IMR-90 (cell line): ENCODE data around the gene WDR3. TPM values are rescaled to one million over a fixed set of nuclear protein-coding genes. Genes with fewer than 3 reads are reported as not detected.

ENCODE experiments used
- ATAC-seq: fragments of 200-7000 bp; cut with Tn5 transposase; 2 replicates; pipeline ENCODE4 v1.9.1; 2020; ENCODE audit warnings: low read depth, mild to moderate bottlenecking, moderate library complexity
- BruUV-seq: library from RNA; stranded (reverse); fragments of 400-500 nt; replicated peaks from 2 replicates; lab custom pipeline; 2021; lab: Mats Ljungman, UMichigan
- CTCF ChIA-PET: fragments of 300-600 bp; formaldehyde crosslinking; extraction: SDS; loops from one replicate; lab custom pipeline; 2021; ENCODE audit warnings: antibody characterized with exemption; lab: Yijun Ruan, JAX
- POLR2A ChIA-PET: fragments of 300-600 bp; sonication (Branson Sonifier 250); formaldehyde crosslinking; loops from one replicate; lab custom pipeline; 2022; ENCODE audit warnings: antibody characterized with exemption; ENCODE audit not compliant: unreplicated experiment; lab: Charles Lee
- DNase-seq: peaks from one replicate; pipeline ENCODE4 v3.0.0; 2013
- H2AFZ ChIP-seq: replicated peaks from 2 replicates; pipeline ENCODE3; 2013; ENCODE audit warnings: low read length, mild to moderate bottlenecking; ENCODE audit not compliant: poor library complexity
- H2AK5ac ChIP-seq: 2 replicates; pipeline ENCODE4 v1.6.1; 2013; ENCODE audit warnings: low read depth, low read length, inconsistent platforms
- H2AK9ac ChIP-seq: replicated peaks from 2 replicates; pipeline ENCODE3; 2013; ENCODE audit warnings: mild to moderate bottlenecking, low read depth, low read length, moderate library complexity; ENCODE audit not compliant: poor library complexity
- H2BK120ac ChIP-seq: 2 replicates; pipeline ENCODE4 v1.6.1; 2013; ENCODE audit warnings: low read depth, low read length, inconsistent platforms
- H2BK15ac ChIP-seq: 3 replicates; pipeline ENCODE4 v1.6.1; 2013; ENCODE audit warnings: low read depth, low read length, inconsistent platforms
- H2BK20ac ChIP-seq: 2 replicates; pipeline ENCODE4 v1.6.1; 2013; ENCODE audit warnings: low read depth, mild to moderate bottlenecking, inconsistent platforms, low read length, moderate library complexity
- H2BK5ac ChIP-seq: 2 replicates; pipeline ENCODE4 v1.6.1; 2013; ENCODE audit warnings: mild to moderate bottlenecking, low read depth, low read length, inconsistent platforms; ENCODE audit not compliant: poor library complexity, severe bottlenecking
- H3K14ac ChIP-seq: replicated peaks from 2 replicates; pipeline ENCODE4 v1.6.1; 2013; ENCODE audit warnings: low read depth, low read length, inconsistent platforms
- H3K18ac ChIP-seq: 2 replicates; pipeline ENCODE4 v1.6.1; 2013; ENCODE audit warnings: low read depth, low read length, control low read depth
- H3K23ac ChIP-seq: 2 replicates; pipeline ENCODE4 v1.6.1; 2013; ENCODE audit warnings: low read depth, low read length, inconsistent platforms
- H3K27ac ChIP-seq: 2 replicates; pipeline ENCODE4 v1.5.1; 2013; ENCODE audit warnings: mild to moderate bottlenecking, control low read depth, low read length; ENCODE audit not compliant: insufficient read depth
- H3K27me3 ChIP-seq: 2 replicates; pipeline ENCODE4 v1.6.1; 2013; ENCODE audit warnings: low read length; ENCODE audit not compliant: control insufficient read depth, insufficient read depth
- H3K36me3 ChIP-seq: 2 replicates; pipeline ENCODE4 v1.6.1; 2013; ENCODE audit warnings: low read length, mixed read lengths; ENCODE audit not compliant: control insufficient read depth, insufficient read depth
- H3K4ac ChIP-seq: 2 replicates; pipeline ENCODE4 v1.6.1; 2013; ENCODE audit warnings: low read depth, low read length, inconsistent platforms
- H3K4me1 ChIP-seq: 2 replicates; pipeline ENCODE4 v1.6.1; 2013; ENCODE audit warnings: low read length, mixed read lengths; ENCODE audit not compliant: control insufficient read depth, insufficient read depth
- H3K4me2 ChIP-seq: 2 replicates; pipeline ENCODE4 v1.6.1; 2013; ENCODE audit warnings: low read depth, mild to moderate bottlenecking, control low read depth, low read length, moderate library complexity
- H3K4me3 ChIP-seq: 2 replicates; pipeline ENCODE4 v1.5.1; 2013; ENCODE audit warnings: low read depth, mild to moderate bottlenecking, control low read depth, low read length, moderate library complexity; ENCODE audit not compliant: insufficient read depth
- H3K56ac ChIP-seq: 2 replicates; pipeline ENCODE4 v1.6.1; 2013; ENCODE audit warnings: low read length, inconsistent platforms; ENCODE audit not compliant: insufficient read depth; ENCODE audit errors: extremely low read depth
- H3K79me1 ChIP-seq, 2 experiments: 2 replicates each; pipeline ENCODE4 v1.6.1; 2013; ENCODE audit warnings: low read length in 2 of 2, inconsistent platforms in 1 of 2, low read depth in 1 of 2
- H3K9ac ChIP-seq: 2 replicates; pipeline ENCODE4 v1.6.1; 2013; ENCODE audit warnings: low read depth, low read length, control low read depth
- H3K9me1 ChIP-seq: 2 replicates; pipeline ENCODE4 v1.6.1; 2013; ENCODE audit warnings: low read length, inconsistent platforms; ENCODE audit not compliant: insufficient read depth
- H3K9me3 ChIP-seq: 2 replicates; pipeline ENCODE4 v1.6.1; 2013; ENCODE audit warnings: low read length; ENCODE audit not compliant: control insufficient read depth, insufficient read depth
- H4K20me1 ChIP-seq: 2 replicates; pipeline ENCODE4 v1.6.1; 2013; ENCODE audit warnings: low read length, inconsistent platforms; ENCODE audit not compliant: insufficient read depth
- H4K5ac ChIP-seq: 2 replicates; pipeline ENCODE4 v1.6.1; 2013; ENCODE audit warnings: mild to moderate bottlenecking, low read depth, low read length, control low read depth
- H4K8ac ChIP-seq, 2 experiments: 2 replicates each; pipeline ENCODE4 v1.6.1; 2013; ENCODE audit warnings: low read depth in 2 of 2, low read length in 2 of 2, control low read depth in 1 of 2, inconsistent platforms in 1 of 2
- H4K91ac ChIP-seq: 2 replicates; pipeline ENCODE4 v1.6.1; 2013; ENCODE audit warnings: low read depth, low read length, inconsistent platforms; ENCODE audit not compliant: insufficient read depth
- FOS ChIP-seq: fragments of 150-350 bp; IDR thresholded peaks from 2 replicates; pipeline ENCODE4 v1.6.1; 2016; ENCODE audit warnings: low read depth, low read length
- MAZ ChIP-seq: IDR thresholded peaks from 2 replicates; pipeline ENCODE4 v1.6.1; 2012; ENCODE audit warnings: low read depth, mild to moderate bottlenecking, low read length, improper control_type of control experiment, moderate library complexity, borderline replicate concordance
- MXI1 ChIP-seq: IDR thresholded peaks from 2 replicates; pipeline ENCODE4 v1.6.1; 2012; ENCODE audit warnings: low read depth, mild to moderate bottlenecking, low read length, moderate library complexity, borderline replicate concordance
- NFE2L2 ChIP-seq: fragments of 150-350 bp; IDR thresholded peaks from 2 replicates; pipeline ENCODE4 v1.6.1; 2016; ENCODE audit warnings: low read depth, mild to moderate bottlenecking, low read length
- RAD21 ChIP-seq: IDR thresholded peaks from 2 replicates; pipeline ENCODE4 v1.6.1; 2012; ENCODE audit warnings: low read length, improper control_type of control experiment
- RFX5 ChIP-seq: IDR thresholded peaks from 2 replicates; pipeline ENCODE4 v1.8.0; 2012; ENCODE audit warnings: low read depth, mild to moderate bottlenecking, low read length, moderate library complexity
- SMC3 ChIP-seq: fragments of 150-350 bp; IDR thresholded peaks from 2 replicates; pipeline ENCODE4 v1.6.1; 2016; ENCODE audit warnings: low read depth, mild to moderate bottlenecking, antibody characterized with exemption, low read length, moderate library complexity
- WGBS, 2 experiments: methylation state at CpG; one replicate each; pipeline versions ENCODE4 v1.1.5 to v1.1.7; 2013; ENCODE audit warnings: missing lambda C conversion rate in 2 of 2; ENCODE audit not compliant: insufficient read length in 1 of 2; ENCODE audit errors: extremely low coverage in 2 of 2; 5-methylcytosine and 5-hydroxymethylcytosine counted together
- dilution Hi-C: fragments of 300-500 bp; cut with HindIII; formaldehyde crosslinking; loops from one replicate; pipeline ENCODE4 v1.14.3; 2018; ENCODE audit warnings: low sequenced_read_pairs; ENCODE audit not compliant: unreplicated experiment
- in situ Hi-C: fragments of 300-500 bp; cut with MboI; formaldehyde crosslinking; loops from 3 replicates; pipeline ENCODE4 v1.14.3; 2019; ENCODE audit warnings: low sequenced_read_pairs, inconsistent platforms, mixed read lengths
- intact Hi-C: fragments of 100-400 bp; cut with micrococcal nuclease; formaldehyde crosslinking; loops from 2 replicates; pipeline ENCODE4 v1.10.0; 2022
- polyA plus RNA-seq, 3 experiments: library from polyadenylated mRNA; depleted of rRNA; stranded (reverse); fragments of >200 nt; gene quantifications; 2 replicates each; pipeline ENCODE4 v1.2.3, GENCODE V29; 2012; ENCODE audit warnings: low replicate concordance in 1 of 3
- total RNA-seq: library from RNA; depleted of rRNA; stranded (reverse); fragments of >200 nt; gene quantifications from 2 replicates; pipeline ENCODE4 v1.2.3, GENCODE V29; 2012
- TF ChIP-seq, protein P1 (sequence below): fragments of 150-350 bp; IDR thresholded peaks from 2 replicates; pipeline ENCODE4 v1.6.1; 2017; ENCODE audit warnings: mild to moderate bottlenecking, antibody characterized with exemption, low read length, low read depth
- TF ChIP-seq, protein P2 (sequence below): fragments of 150-350 bp; IDR thresholded peaks from 2 replicates; pipeline ENCODE4 v1.6.1; 2016; ENCODE audit warnings: low read depth, mild to moderate bottlenecking, low read length, moderate library complexity, borderline replicate concordance

The WDR3 gene
- total and polyA plus RNA-seq, 2 of the 4 experiments (the other 2 are of a cell fraction) = 16.7 to 88.5 TPM

GRCh38 chr1:117904485-117904884 lies 25.1 kb upstream of the WDR3 start:
- H3K36me3 ChIP-seq = peaks cover 15% of the 10 kb centered on the region
- CTCF ChIA-PET = interaction anchor here (1.4 kb wide), 1 partner anchor 9 kb away, joined by 3 read pairs; no protein-coding TSS in a partner anchor
- in situ Hi-C loops = no loop called here

More at GRCh38 chr1:117904485-117904884, 25.1 kb upstream of the WDR3 start:
- H4K91ac ChIP-seq = no peak overlapping the region
- no peak for TF ChIP-seq RAD21
- no peak for TF ChIP-seq MXI1
- no peak for TF ChIP-seq RFX5
- TF ChIP-seq SMC3 = no peak
- TF ChIP-seq, protein P1, sequence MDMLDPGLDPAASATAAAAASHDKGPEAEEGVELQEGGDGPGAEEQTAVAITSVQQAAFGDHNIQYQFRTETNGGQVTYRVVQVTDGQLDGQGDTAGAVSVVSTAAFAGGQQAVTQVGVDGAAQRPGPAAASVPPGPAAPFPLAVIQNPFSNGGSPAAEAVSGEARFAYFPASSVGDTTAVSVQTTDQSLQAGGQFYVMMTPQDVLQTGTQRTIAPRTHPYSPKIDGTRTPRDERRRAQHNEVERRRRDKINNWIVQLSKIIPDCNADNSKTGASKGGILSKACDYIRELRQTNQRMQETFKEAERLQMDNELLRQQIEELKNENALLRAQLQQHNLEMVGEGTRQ = no peak
- TF ChIP-seq, protein P2, sequence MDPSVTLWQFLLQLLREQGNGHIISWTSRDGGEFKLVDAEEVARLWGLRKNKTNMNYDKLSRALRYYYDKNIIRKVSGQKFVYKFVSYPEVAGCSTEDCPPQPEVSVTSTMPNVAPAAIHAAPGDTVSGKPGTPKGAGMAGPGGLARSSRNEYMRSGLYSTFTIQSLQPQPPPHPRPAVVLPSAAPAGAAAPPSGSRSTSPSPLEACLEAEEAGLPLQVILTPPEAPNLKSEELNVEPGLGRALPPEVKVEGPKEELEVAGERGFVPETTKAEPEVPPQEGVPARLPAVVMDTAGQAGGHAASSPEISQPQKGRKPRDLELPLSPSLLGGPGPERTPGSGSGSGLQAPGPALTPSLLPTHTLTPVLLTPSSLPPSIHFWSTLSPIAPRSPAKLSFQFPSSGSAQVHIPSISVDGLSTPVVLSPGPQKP = no peak
- TF ChIP-seq FOS = no peak
- no peak for TF ChIP-seq MAZ
- TF ChIP-seq NFE2L2 = no peak
- no peaks in the 10 kb centered on the region for H3K4me1 ChIP-seq
- H3K4me2 ChIP-seq = no peak overlapping the region
- intact Hi-C loops (no loop called here), dilution Hi-C loops (no loop called here)
- H3K18ac ChIP-seq = no peak overlapping the region
- no peak overlapping the region for H4K8ac ChIP-seq
- POLR2A ChIA-PET = no interaction called here
- no peak overlapping the region for H2AK9ac ChIP-seq
- no peaks in the 10 kb centered on the region for H3K27me3 ChIP-seq
- 100% methylated on average over 2 of the region's 3 CpGs; no CpG with 5 or more reads in 1 of the 2 experiments for WGBS, 2 experiments
- H3K23ac ChIP-seq = no peak overlapping the region
- no peak overlapping the region for H2BK20ac ChIP-seq
- H3K9me1 ChIP-seq = no peaks in the 10 kb centered on the region
- H3K27ac ChIP-seq = no peak overlapping the region
- no peak overlapping the region for H3K56ac ChIP-seq
- no peak overlapping the region for H4K5ac ChIP-seq
- ATAC-seq (no peak), DNase-seq (no peak)
- no peak overlapping the region for H3K4me3 ChIP-seq
- no peaks in the 10 kb centered on the region for H3K9me3 ChIP-seq
- no peak overlapping the region for H3K9ac ChIP-seq
- H3K4ac ChIP-seq = no peak overlapping the region
- no peak overlapping the region for H2BK15ac ChIP-seq
- no peak overlapping the region for H3K14ac ChIP-seq
- H2AK5ac ChIP-seq = no peak overlapping the region
- no peaks in the 10 kb centered on the region for H4K20me1 ChIP-seq
- H2BK120ac ChIP-seq = no peak overlapping the region
- no peak overlapping the region for H2AFZ ChIP-seq
- H3K79me1 ChIP-seq = peaks cover 0 to 3% of the 10 kb centered on the region in 2 experiments; a peak in 3 of 4 replicates
- H2BK5ac ChIP-seq = no peak overlapping the region
- BruUV-seq = no TSS peak
